ENCODE measurements around the gene ADCY7.

DNA sequence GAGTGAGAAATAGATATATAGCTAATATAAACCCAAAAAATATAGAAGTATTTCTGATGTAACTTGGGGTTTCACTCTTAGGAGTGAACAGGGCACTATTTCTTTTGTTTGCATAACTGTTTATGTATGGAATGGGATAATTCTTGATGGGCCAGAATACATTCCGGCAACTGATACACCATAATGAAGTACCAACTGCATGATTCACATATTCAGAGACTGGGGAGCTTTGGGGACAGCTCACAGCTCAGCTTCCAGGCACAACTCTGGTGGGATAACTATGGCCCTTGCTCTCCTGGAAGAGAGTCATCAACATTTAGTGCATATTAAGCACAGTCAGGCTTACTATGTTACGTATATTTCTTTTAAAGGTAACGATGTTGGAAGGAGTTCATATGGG is 42.1 kb upstream of the ADCY7 start:
- TF ChIP-seq, protein P1, sequence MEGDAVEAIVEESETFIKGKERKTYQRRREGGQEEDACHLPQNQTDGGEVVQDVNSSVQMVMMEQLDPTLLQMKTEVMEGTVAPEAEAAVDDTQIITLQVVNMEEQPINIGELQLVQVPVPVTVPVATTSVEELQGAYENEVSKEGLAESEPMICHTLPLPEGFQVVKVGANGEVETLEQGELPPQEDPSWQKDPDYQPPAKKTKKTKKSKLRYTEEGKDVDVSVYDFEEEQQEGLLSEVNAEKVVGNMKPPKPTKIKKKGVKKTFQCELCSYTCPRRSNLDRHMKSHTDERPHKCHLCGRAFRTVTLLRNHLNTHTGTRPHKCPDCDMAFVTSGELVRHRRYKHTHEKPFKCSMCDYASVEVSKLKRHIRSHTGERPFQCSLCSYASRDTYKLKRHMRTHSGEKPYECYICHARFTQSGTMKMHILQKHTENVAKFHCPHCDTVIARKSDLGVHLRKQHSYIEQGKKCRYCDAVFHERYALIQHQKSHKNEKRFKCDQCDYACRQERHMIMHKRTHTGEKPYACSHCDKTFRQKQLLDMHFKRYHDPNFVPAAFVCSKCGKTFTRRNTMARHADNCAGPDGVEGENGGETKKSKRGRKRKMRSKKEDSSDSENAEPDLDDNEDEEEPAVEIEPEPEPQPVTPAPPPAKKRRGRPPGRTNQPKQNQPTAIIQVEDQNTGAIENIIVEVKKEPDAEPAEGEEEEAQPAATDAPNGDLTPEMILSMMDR (IDR thresholded peaks at IDR 0.05; ENCODE audit: poor library complexity) = no peak
- TF ChIP-seq EZH2 (IDR thresholded peaks at IDR 0.05; ENCODE audit: borderline replicate concordance) = no peak
